ENCODE data around the gene DISP1. TPM values are rescaled to one million over a fixed set of nuclear protein-coding genes. Genes with fewer than 3 reads are reported as not detected.

DISP1 gene
- total and polyA plus RNA-seq, 3 donors from 2014 or later: 21.8 to 71.8 (median 50.6) TPM

GRCh38 chr1:222791006-222791710 lies 23.7 kb upstream of the DISP1 start:
- TF ChIP-seq CTCF (IDR thresholded peaks at IDR 0.05): no peak
- TF ChIP-seq POLR2A (IDR thresholded peaks at IDR 0.05): no peak
- no peaks in the 10 kb centered on the region for H3K27me3 ChIP-seq
- intact Hi-C loops (cut with DNase I; ENCODE audit: low total_unique reads): loop anchor here (5.0 kb wide), 1 partner anchor 296 kb away; no protein-coding TSS in a partner anchor
- WGBS, 2 donors: 49 to 56% methylated on average over 4 of the region's 4 CpGs
- peaks cover 2% of the 10 kb centered on the region for H3K4me1 ChIP-seq
- no peaks in the 10 kb centered on the region for H3K9me3 ChIP-seq
- no peak for DNase-seq
- no peak overlapping the region for H3K4me3 ChIP-seq
- H3K36me3 ChIP-seq (ENCODE audit: low read depth, missing control alignments): no peaks in the 10 kb centered on the region
- no peak overlapping the region for H3K27ac ChIP-seq

DNA sequence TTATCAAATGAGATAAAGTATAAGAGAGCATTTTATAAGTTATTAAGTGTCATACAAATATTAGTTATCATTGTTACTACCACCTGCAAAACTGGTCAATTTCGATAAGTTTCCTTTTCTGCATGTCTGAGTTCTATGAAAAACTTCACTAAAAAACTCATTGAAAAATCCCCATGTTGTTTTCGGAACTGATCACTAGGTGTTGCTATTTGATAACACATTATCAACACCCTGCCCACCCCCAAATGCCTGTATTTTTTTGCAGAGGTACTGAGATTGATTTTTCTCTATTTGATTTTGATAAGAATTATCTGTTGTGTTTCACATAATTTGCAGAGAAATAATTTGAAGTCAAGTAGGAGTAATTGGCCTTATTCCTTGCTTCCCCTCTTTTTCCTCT lies 22.1 kb upstream of the DISP1 start:
- TF ChIP-seq CTCF (IDR thresholded peaks at IDR 0.05) (peak; percentile 41 to 66 (median 59)), POLR2A (IDR thresholded peaks at IDR 0.05) (no peak)
- Histone ChIP-seq H3K36me3 (ENCODE audit: low read depth, missing control alignments) (no peaks in the 10 kb centered on the region), H3K4me3 (no peak overlapping the region), H3K4me1 (no peaks in the 10 kb centered on the region), H3K9me3 (no peaks in the 10 kb centered on the region), H3K27me3 (no peaks in the 10 kb centered on the region), H3K27ac (no peak overlapping the region)
- intact Hi-C loops (cut with DNase I; ENCODE audit: low total_unique reads): loop anchor here (5.0 kb wide), 1 partner anchor 295 kb away; no protein-coding TSS in a partner anchor
- DNase-seq: no peak
- 23 to 25% methylated on average over 2 of the region's 2 CpGs for WGBS, 2 donors

DNA sequence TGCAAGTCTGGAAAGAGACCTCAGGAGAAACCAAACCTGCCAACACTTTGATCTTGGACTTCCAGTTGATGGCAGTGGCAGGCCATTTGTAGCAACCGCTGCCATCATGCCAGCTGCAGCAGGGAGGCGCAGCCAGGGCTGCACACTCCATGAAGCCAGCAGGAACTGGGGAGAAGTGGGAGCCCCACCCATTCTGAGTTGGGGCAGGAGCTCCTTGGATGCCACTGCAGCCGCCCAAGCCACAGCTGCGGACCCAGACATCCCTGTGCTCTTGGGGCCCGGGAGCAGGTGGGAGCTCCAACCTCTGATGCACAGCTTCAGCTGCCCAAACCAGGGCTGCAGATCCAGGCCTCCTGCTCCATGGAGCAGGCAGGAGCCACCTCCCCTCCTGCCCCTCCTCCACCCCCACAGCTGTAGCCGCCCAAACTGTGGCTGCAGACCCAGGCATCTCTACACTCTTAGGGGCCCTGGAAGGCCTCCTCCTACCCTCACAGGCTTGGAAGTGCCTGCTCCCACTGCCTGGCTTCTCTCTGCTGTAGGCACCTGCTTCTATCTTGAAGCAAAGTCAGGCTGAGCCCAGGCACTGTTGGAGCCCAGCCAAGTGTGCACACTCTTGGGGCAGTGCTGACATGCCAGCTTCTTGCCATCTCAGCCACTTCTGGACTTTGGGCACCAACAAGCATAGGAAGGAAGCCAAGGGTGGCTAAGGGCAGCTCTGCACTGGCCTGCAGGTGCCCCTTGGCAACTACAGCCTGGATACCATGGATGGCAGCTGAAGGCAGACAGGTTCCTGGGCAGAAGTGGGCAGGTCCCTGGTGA lies 20.0 kb upstream of the DISP1 start:
- WGBS, 2 donors: 76 to 80% methylated on average over 4 to 6 of the region's 6 CpGs
- no peaks in the 10 kb centered on the region for H3K36me3 ChIP-seq (ENCODE audit: low read depth, missing control alignments)
- TF ChIP-seq CTCF (IDR thresholded peaks at IDR 0.05) (peak in 2 of 3 experiments; percentile 9 to 14), POLR2A (IDR thresholded peaks at IDR 0.05) (no peak)
- no peaks in the 10 kb centered on the region for H3K27me3 ChIP-seq
- no peaks in the 10 kb centered on the region for H3K4me1 ChIP-seq
- H3K4me3 ChIP-seq: no peak overlapping the region
- H3K9me3 ChIP-seq: no peaks in the 10 kb centered on the region
- no peak overlapping the region for H3K27ac ChIP-seq
- peak; percentile 63 for DNase-seq
- intact Hi-C loops (cut with DNase I; ENCODE audit: low total_unique reads): loop anchor here (5.0 kb wide), 1 partner anchor 292 kb away; no protein-coding TSS in a partner anchor

DNA sequence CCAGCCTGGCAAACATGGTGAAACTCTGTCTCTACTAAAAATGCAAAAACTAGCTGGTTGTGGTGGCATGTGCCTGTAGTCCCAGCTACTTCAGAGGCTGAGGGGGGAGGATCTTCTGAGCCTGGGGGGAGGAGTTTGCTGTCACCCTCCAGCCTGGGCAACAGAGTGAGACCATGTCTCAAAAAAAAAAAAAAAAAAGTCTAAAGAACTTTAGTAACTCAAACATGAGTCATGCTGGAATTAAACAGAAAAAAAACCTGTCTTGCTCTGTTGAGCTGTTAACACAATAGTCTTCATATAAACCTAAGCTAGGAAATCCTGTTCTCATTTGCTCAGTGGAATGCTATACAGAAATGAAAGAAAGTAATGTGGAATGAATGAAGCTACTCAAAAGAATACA lies 16.7 kb upstream of the DISP1 start:
- no peak overlapping the region for H3K27ac ChIP-seq
- no peaks in the 10 kb centered on the region for H3K36me3 ChIP-seq (ENCODE audit: low read depth, missing control alignments)
- no peaks in the 10 kb centered on the region for H3K9me3 ChIP-seq
- no peak overlapping the region for H3K4me3 ChIP-seq
- TF ChIP-seq POLR2A (IDR thresholded peaks at IDR 0.05): no peak
- TF ChIP-seq CTCF (IDR thresholded peaks at IDR 0.05): no peak
- H3K4me1 ChIP-seq: no peaks in the 10 kb centered on the region
- no peaks in the 10 kb centered on the region for H3K27me3 ChIP-seq
- intact Hi-C loops (cut with DNase I; ENCODE audit: low total_unique reads): no loop called here
- DNase-seq: no peak
